ENCODE measurements around the gene IDH2.

- TF ChIP-seq CTCF (conservative IDR thresholded peaks at IDR 0.05; ENCODE audit: low read depth, low read length), result no peak
- no peak for TF ChIP-seq RCOR1 (IDR thresholded peaks at IDR 0.05; ENCODE audit: insufficient replicate concordance, low read length)
- TF ChIP-seq CEBPB (IDR thresholded peaks at IDR 0.05; ENCODE audit: low read depth, low read length), result no peak
- no peak for TF ChIP-seq BHLHE40 (IDR thresholded peaks at IDR 0.05; ENCODE audit: low read depth, low read length)
- no peak for TF ChIP-seq CHD1 (IDR thresholded peaks at IDR 0.05; ENCODE audit: low read depth, low read length)
- TF ChIP-seq MAZ (IDR thresholded peaks at IDR 0.05; ENCODE audit: borderline replicate concordance, low read depth, low read length), result no peak
These were observed 66.4 kb downstream of the IDH2 start for GRCh38 chr15:90035840-90036230.
